Hepatocyte (in vitro differentiated cells): ENCODE results near the gene TRIM8.

Experiments used
- EZH2 ChIP-seq: fragments of 200-600 bp; sonication (generic); IDR thresholded peaks from 2 replicates; pipeline ENCODE4 v1.6.1; 2016; ENCODE audit warnings: antibody characterized with exemption, mild to moderate bottlenecking, borderline replicate concordance
- TF ChIP-seq, protein P1 (sequence below): fragments of 200-600 bp; sonication (generic); IDR thresholded peaks from 2 replicates; pipeline ENCODE4 v1.5.1; 2016; ENCODE audit warnings: antibody characterized with exemption, mild to moderate bottlenecking; ENCODE audit not compliant: poor library complexity

GRCh38 chr10:102654969-102655368, 10.7 kb downstream of the TRIM8 start:
- TF ChIP-seq, protein P1, sequence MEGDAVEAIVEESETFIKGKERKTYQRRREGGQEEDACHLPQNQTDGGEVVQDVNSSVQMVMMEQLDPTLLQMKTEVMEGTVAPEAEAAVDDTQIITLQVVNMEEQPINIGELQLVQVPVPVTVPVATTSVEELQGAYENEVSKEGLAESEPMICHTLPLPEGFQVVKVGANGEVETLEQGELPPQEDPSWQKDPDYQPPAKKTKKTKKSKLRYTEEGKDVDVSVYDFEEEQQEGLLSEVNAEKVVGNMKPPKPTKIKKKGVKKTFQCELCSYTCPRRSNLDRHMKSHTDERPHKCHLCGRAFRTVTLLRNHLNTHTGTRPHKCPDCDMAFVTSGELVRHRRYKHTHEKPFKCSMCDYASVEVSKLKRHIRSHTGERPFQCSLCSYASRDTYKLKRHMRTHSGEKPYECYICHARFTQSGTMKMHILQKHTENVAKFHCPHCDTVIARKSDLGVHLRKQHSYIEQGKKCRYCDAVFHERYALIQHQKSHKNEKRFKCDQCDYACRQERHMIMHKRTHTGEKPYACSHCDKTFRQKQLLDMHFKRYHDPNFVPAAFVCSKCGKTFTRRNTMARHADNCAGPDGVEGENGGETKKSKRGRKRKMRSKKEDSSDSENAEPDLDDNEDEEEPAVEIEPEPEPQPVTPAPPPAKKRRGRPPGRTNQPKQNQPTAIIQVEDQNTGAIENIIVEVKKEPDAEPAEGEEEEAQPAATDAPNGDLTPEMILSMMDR: no peak
- no peak for TF ChIP-seq EZH2
